Measurements from ENCODE around the gene PRRT2.

Gene PRRT2

GRCh38 chr16:29810699-29811169 lies 1.3 kb upstream of the PRRT2 start:
- in situ Hi-C loops (cut with HindIII; ENCODE audit: low sequenced_read_pairs): no loop called here

DNA sequence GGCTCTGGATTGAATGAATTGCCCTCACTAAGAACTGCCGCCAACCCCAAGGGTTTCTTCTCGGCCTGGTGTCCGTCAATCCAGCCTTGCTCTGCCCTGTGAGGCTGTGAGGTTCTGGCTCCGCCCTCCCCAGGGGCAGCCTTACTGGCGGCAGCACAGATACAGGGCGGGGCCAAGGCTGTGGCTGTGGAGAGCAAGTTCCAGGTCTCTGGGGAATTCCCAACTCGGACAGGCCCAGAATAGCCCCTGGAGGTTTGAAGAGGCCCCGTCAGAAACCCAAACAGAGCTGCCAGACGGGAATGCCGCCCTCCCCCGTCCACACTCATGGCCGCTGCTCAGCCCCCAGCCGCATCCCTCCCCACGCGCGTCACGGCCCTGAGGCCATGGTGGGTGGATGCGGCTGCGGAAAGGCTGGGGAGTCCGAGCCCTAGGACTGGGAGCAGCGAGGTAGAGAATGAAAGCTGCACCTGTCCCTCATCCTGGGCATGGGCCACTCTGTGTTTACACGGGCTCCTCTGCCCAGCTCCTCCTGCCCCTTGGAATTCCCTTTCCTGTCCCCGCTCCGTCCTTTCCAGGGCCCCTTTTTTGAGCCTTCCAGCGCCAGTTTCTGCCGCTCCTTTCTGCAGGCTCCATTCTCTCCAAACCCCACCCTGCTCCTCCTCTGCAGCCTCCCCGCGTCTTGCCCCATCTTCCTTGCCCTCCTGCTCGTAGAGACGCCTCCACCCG lies 660 bp upstream of the PRRT2 start:
- in situ Hi-C loops (cut with HindIII; ENCODE audit: low sequenced_read_pairs): no loop called here

- in situ Hi-C loops (cut with HindIII; ENCODE audit: low sequenced_read_pairs): no loop called here
These were observed 1.0 kb downstream of the PRRT2 start for GRCh38 chr16:29812754-29813643.

- in situ Hi-C loops (cut with HindIII; ENCODE audit: low sequenced_read_pairs): no loop called here
These were observed 1.9 kb downstream of the PRRT2 start for GRCh38 chr16:29813644-29814562.

GRCh38 chr16:29814592-29814991 lies 2.6 kb downstream of the PRRT2 start:
- in situ Hi-C loops (cut with HindIII; ENCODE audit: low sequenced_read_pairs): no loop called here

DNA sequence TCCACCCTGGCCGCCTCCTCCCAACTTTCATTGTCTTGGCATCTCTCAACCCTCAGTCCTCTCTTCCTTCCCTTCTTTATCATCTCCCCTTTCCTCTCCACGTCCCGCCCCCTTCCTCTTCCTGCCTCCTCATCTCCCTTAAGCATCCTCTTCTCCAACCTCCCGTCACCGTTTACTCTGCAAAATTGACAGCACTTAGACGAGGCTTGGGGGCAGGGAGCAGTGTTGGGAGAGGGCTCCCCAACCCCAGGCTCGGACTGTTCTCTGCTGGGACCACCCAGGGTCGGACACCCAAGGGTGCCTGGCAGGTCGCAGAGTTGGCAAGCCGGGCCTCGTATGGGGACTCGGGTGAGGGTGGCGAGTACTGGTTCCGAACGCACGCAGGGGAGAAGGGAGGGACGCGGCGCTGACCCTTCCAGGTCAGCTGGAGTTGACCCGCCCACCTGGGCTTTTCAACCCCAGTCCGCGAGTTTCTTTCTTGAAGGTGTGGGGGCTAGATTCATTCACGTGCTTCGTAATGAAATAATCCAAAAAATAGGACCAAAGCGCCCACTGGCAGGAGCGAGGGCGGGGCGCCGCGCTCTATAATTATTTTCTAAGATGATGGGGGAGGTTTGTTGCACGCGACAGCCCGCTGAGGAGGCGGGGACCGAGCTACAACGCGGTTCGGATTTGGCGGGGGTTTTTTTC lies 3.2 kb downstream of the PRRT2 start:
- in situ Hi-C loops (cut with HindIII; ENCODE audit: low sequenced_read_pairs): no loop called here

GRCh38 chr16:29815793-29816693 lies 4.0 kb downstream of the PRRT2 start, which contains the start of gene PAGR1:
Gene PAGR1 (plus strand): TSS chr16:29816152. CDS start chr16:29816526, 374 bp downstream.
- in situ Hi-C loops (cut with HindIII; ENCODE audit: low sequenced_read_pairs): no loop called here

DNA sequence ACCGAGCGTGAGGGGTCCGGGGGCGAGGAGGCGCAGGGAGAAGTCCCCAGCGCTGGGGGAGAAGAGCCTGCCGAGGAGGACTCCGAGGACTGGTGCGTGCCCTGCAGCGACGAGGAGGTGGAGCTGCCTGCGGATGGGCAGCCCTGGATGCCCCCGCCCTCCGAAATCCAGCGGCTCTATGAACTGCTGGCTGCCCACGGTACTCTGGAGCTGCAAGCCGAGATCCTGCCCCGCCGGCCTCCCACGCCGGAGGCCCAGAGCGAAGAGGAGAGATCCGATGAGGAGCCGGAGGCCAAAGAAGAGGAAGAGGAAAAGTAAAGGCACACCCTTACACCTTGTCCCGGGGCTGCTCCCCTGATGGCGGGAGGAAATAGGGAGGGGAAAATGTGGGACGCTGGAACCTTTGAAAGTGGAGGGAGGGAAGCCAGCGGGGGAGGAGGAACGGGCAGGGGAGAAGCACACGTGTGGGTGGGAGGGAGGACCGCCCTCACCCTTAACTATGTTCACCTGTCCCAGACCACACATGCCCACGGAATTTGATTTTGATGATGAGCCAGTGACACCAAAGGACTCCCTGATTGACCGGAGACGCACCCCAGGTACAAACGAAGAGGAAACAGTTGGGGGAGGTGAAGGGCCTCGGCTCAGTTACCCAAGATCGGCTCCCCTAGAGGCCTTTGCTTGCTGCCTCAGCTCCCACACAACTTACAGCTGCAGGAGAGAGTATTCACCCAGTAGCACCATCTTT lies 4.9 kb downstream of the PRRT2 start:
- in situ Hi-C loops (cut with HindIII; ENCODE audit: low sequenced_read_pairs): no loop called here

GRCh38 chr16:29818082-29818481 lies 6.1 kb downstream of the PRRT2 start:
- in situ Hi-C loops (cut with HindIII; ENCODE audit: low sequenced_read_pairs): no loop called here

- in situ Hi-C loops (cut with HindIII; ENCODE audit: low sequenced_read_pairs): no loop called here
These were observed 7.5 kb downstream of the PRRT2 start for GRCh38 chr16:29819506-29819905.

DNA sequence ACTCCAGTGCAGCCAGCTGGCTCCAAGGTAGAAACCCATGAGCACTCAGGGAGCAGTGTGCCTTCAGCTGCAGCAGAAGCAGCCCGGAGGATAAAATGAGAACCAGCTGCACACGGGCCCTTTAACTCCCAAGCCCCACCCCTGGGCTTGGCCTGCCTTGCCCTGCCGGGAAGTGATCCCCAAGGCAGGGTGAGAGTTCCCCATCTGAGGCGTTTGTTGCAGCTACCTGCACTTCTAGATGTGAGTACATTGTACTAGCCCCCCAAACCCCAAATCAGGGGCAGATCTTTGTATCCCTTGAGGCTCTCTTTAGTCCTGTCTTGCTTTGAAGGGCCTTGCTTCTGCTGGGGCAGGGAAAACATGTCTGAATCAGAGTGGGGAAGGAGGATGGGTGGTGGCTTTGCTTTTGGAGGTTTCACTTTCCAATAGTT lies 8.3 kb downstream of the PRRT2 start, which contains the start of gene MVP:
TSS of gene MVP (plus strand) at position 192 of the 431 bp plus-strand sequence. CDS start 10,088 bp downstream, outside the sequence.
- in situ Hi-C loops (cut with HindIII; ENCODE audit: low sequenced_read_pairs): no loop called here

DNA sequence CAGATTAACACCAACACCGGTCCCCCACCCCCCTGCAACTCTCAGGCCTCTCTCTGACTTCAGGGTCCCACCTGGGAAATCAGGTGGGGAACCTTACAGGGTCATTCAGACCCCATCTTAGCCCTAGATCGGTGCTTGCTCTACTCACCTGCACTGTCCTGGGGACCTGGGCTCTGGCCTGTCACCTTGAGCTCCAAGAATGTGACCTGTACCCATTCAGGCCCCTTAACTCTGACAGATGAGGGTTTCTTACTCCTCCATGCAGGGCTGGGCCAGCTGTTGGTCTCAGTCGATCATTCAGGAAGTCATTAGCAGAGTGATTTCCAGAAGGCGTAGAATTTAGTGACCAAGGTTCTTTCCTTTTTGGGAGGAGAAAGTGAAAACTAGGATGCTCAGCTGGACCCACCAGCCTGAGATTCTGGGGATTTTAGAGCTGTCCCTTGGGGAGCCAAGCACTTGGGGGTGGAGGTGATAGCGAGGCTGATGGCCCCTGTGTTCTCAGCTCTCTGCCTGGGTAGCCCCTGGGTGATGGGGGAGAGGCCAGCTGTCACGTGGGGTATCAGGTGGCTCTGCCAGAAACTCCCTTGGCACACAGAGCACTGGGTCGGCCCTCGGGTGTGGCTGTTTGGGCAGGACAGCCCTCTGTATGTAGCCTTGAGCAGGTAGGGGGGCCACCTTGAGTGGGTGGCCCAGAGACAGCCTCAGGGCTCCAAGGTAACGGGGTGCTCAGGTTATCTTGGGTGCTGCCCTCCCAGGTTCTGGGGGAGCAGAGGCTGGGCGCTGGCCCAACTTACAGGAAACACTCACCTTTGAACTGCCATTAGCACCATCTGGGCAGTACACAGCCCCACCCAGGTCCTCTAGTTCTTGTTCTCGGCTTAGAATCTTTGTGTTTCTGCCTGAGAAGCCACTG lies 9.0 kb downstream of the PRRT2 start:
- in situ Hi-C loops (cut with HindIII; ENCODE audit: low sequenced_read_pairs): no loop called here

DNA sequence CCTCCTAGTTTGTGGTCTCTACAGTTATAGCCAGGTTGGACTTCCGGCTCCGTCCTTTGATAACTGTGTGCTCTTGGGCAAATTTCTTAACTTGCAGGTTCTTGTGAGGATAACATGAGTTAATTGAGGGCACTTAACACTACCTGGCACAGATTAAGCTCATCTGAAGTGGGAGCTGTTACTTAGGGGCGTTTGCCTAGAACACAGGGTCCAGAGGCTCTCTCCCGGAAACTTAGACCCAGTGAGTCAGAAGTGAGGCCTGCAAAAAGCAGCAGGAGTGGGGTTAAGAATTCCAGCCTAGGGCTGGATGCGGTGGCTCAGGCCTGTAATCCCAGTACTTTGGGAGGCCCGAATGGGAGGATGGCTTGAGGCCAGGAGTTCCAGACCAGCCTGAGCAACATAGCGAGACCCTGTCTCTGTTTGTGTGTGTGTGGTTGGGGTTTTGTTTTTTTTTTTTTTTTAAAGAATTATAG lies 9.7 kb downstream of the PRRT2 start:
- in situ Hi-C loops (cut with HindIII; ENCODE audit: low sequenced_read_pairs): no loop called here

- in situ Hi-C loops (cut with HindIII; ENCODE audit: low sequenced_read_pairs): loop anchor here (5.0 kb wide), 1 partner anchor 38 kb away; the partner anchor contains the start of gene CDIPT
These were observed 12.7 kb downstream of the PRRT2 start for GRCh38 chr16:29824589-29825144.

DNA sequence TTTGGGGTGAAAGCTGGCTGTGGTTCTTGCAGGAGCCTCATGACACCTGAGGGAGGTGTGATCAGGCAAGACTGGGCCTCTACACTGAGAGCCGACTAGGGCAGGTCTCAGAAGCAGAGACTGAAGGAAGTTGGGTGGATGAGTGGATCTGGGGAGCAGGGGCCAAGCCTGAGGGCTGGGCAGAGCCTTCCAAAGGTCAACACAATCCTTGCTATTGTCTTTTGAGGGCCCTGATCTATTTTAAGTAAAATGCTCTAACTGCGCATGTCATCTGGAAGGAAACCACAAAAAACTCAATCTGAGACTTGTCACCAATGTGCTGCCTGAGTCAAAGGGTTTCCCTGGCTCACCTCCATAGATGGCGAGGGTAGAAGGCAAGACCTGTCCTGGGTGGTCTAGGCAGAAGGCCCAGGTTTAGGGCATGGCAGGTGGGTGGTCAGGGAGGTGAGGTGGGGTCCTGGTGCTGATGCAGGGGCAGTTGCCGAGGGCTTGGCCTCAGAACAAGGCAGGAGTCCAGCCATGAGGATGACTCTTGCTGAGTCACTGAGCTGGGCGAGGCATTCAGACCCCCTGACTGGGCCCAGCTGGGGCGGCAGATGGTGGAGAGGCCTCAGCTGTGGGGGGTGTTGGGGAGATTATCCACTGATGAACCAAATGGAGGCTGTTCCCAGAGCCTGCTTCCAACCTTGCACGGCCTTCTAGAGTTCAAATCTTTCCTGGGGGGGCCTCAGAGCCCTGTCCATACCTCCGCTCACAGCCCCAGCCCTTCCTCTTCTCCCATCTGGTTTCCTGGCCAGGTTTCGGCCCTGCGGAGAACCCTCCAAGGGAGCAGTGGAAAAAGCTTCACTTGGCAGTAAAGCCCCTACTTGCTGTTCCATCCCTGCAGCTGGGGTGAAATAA lies 13.4 kb downstream of the PRRT2 start:
- in situ Hi-C loops (cut with HindIII; ENCODE audit: low sequenced_read_pairs): loop anchor here (5.0 kb wide), 1 partner anchor 37 kb away; the partner anchor contains the start of gene CDIPT

DNA sequence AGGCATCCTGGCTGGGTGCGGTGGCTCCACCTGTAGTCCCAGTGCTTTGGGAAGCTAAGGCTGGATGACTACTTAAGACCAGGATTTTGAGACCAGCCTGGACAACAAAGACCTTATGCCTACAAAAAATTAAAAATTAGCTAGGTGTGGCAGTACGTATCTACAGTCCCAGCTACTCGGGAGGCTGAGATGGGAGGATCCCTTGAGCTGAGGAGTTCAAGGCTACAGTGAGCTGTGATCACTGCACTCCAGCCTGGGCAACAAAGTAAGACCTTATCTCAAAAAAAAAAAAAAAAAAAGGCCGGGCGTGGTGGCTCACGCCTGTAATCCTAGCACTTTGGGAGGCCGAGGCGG lies 14.3 kb downstream of the PRRT2 start:
- in situ Hi-C loops (cut with HindIII; ENCODE audit: low sequenced_read_pairs): loop anchor here (5.0 kb wide), 1 partner anchor 36 kb away; the partner anchor contains the start of gene CDIPT
